GM18519 (cell line): ENCODE results near the gene USP28.

Source experiments
- ATAC-seq: cut with Tn5 transposase; IDR thresholded peaks from one replicate; pipeline ENCODE4 v1.9.1; 2021; ENCODE audit warnings: mild to moderate bottlenecking, moderate library complexity; ENCODE audit not compliant: unreplicated experiment, low FRiP score

Gene USP28

GRCh38 chr11:113876798-113877669, 1.7 kb upstream of the USP28 start:
- ATAC-seq, result no peak

GRCh38 chr11:113876074-113876797, 864 bp upstream of the USP28 start:
- ATAC-seq, result no peak

GRCh38 chr11:113874581-113875233, 665 bp downstream of the USP28 start:
- peak; percentile 27 for ATAC-seq

- ATAC-seq, result no peak
Measured at GRCh38 chr11:113874096-113874495, 1.3 kb downstream of the USP28 start.

- no peak for ATAC-seq
Measured at GRCh38 chr11:113873236-113873626, 2.1 kb downstream of the USP28 start.

- ATAC-seq, result no peak
Measured at GRCh38 chr11:113871336-113871735, 4.0 kb downstream of the USP28 start.

GRCh38 chr11:113867843-113868503, 7.4 kb downstream of the USP28 start:
- ATAC-seq, result no peak

GRCh38 chr11:113865873-113866272, 9.5 kb downstream of the USP28 start:
- ATAC-seq, result no peak

- no peak for ATAC-seq
Measured at GRCh38 chr11:113864410-113864809, 11.0 kb downstream of the USP28 start.

GRCh38 chr11:113862435-113862834, 12.9 kb downstream of the USP28 start:
- ATAC-seq, result no peak

- ATAC-seq, result no peak
Measured at GRCh38 chr11:113859665-113860064, 15.7 kb downstream of the USP28 start.

- no peak for ATAC-seq
Measured at GRCh38 chr11:113856966-113857759, 18.2 kb downstream of the USP28 start.

GRCh38 chr11:113855803-113856202, 19.6 kb downstream of the USP28 start:
- no peak for ATAC-seq

GRCh38 chr11:113850188-113850587, 25.2 kb downstream of the USP28 start:
- no peak for ATAC-seq

- ATAC-seq, result no peak
Measured at GRCh38 chr11:113849713-113850112, 25.7 kb downstream of the USP28 start.

- ATAC-seq, result no peak
Measured at GRCh38 chr11:113847580-113847979, 27.8 kb downstream of the USP28 start.

GRCh38 chr11:113847111-113847510, 28.3 kb downstream of the USP28 start:
- ATAC-seq, result no peak

- ATAC-seq, result no peak
Measured at GRCh38 chr11:113841691-113842090, 33.7 kb downstream of the USP28 start.

GRCh38 chr11:113840932-113841664, 34.3 kb downstream of the USP28 start:
- no peak for ATAC-seq
